Liver (tissue), 3 donors: ENCODE measurements around the gene MEG3.

Experiments used
- GABPA ChIP-seq, 2 donors: IDR thresholded peaks in 1 of 2; conservative IDR thresholded peaks in 1 of 2; 2 replicates each; pipeline ENCODE4 v1.6.1; 2016; ENCODE audit warnings: antibody characterized with exemption in 2 of 2, mild to moderate bottlenecking in 1 of 2, moderate library complexity in 1 of 2
- TF ChIP-seq, protein P1 (sequence below): fragments of 150-350 bp; IDR thresholded peaks from 2 replicates; pipeline ENCODE4 v1.5.1; 2017; ENCODE audit warnings: improper control_type of control experiment, low read depth, low read length; ENCODE audit not compliant: missing input control
- donor health status: healthy.
- donor health status: healthy.

DNA sequence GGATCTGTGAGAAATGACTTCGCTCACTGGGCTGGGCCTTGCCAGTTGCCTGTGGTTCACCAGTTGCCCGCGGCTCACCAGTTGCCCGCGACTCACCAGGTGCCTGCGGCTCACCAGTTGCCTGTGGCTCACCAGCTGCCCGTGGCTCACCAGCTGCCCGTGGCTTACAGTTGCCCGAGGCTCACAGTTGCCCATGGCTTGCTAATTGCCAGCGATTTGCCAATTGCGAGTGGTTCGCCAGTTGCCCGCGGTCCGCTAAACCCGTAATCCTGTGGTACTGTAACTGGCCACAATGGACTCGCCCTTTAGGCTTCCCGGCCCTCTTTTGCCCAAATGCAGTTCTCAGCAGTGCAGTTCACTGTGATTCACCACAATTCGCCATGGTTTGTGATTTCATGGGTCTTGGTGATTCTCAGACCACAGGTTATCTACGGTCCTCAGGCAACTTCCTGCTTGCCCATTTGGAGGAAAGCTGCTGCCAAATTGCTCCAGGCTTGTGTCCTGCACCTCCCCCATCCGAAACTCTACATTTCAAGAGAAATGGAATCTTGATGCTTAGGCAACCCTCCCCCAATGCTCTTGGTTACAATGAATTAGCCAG is 15.0 kb upstream of the MEG3 start:
- TF ChIP-seq, protein P1, sequence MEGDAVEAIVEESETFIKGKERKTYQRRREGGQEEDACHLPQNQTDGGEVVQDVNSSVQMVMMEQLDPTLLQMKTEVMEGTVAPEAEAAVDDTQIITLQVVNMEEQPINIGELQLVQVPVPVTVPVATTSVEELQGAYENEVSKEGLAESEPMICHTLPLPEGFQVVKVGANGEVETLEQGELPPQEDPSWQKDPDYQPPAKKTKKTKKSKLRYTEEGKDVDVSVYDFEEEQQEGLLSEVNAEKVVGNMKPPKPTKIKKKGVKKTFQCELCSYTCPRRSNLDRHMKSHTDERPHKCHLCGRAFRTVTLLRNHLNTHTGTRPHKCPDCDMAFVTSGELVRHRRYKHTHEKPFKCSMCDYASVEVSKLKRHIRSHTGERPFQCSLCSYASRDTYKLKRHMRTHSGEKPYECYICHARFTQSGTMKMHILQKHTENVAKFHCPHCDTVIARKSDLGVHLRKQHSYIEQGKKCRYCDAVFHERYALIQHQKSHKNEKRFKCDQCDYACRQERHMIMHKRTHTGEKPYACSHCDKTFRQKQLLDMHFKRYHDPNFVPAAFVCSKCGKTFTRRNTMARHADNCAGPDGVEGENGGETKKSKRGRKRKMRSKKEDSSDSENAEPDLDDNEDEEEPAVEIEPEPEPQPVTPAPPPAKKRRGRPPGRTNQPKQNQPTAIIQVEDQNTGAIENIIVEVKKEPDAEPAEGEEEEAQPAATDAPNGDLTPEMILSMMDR = no peak
- TF ChIP-seq GABPA (IDR thresholded peaks at IDR 0.05 in 1 of 2, conservative IDR thresholded peaks at IDR 0.05 in 1 of 2) = no peak
